Aorta (tissue), 5 donors: ENCODE results near the gene YDJC. TPM values are rescaled to one million over a fixed set of nuclear protein-coding genes. Genes with fewer than 3 reads are reported as not detected.
"Not testable (repeated sequence)": the region's sequence is repeated elsewhere in the genome, so short reads cannot be mapped to it uniquely, and the experiment has no call there.

Experiments used
- ATAC-seq: fragments of 200-7000 bp; cut with Tn5 transposase; one replicate; pipeline ENCODE4 v1.9.1; 2022; ENCODE audit warnings: moderate library complexity; ENCODE audit not compliant: low FRiP score
- DNase-seq, 2 donors: peaks; one replicate each; pipeline ENCODE4 v3.0.0-alpha.2; 2020
- H3K27ac ChIP-seq, 2 donors: one replicate each; pipeline ENCODE4 v1.5.1; 2013; ENCODE audit warnings: low read length in 2 of 2, mild to moderate bottlenecking in 2 of 2, moderate library complexity in 2 of 2, control low read depth in 1 of 2, inconsistent platforms in 1 of 2, low read depth in 1 of 2
- H3K27me3 ChIP-seq, 2 donors: one replicate each; pipeline ENCODE4 v1.6.1; 2013; ENCODE audit warnings: control low read depth in 1 of 2, low read length in 1 of 2, mild to moderate bottlenecking in 1 of 2, moderate library complexity in 1 of 2; ENCODE audit not compliant: insufficient read depth in 2 of 2, control insufficient read depth in 1 of 2
- H3K36me3 ChIP-seq, 2 donors: one replicate each; pipeline ENCODE4 v1.6.1; 2013; ENCODE audit warnings: control low read depth in 1 of 2, low read length in 1 of 2, mild to moderate bottlenecking in 1 of 2; ENCODE audit not compliant: insufficient read depth in 2 of 2, control insufficient read depth in 1 of 2
- H3K4me1 ChIP-seq, 2 donors: one replicate each; pipeline ENCODE4 v1.6.1; 2013; ENCODE audit warnings: low read length in 2 of 2, control low read depth in 1 of 2, mild to moderate bottlenecking in 1 of 2, moderate library complexity in 1 of 2; ENCODE audit not compliant: insufficient read depth in 2 of 2, control insufficient read depth in 1 of 2
- H3K4me3 ChIP-seq, 2 donors: one replicate each; pipeline ENCODE4 v1.5.1; 2013; ENCODE audit warnings: low read length in 2 of 2, control low read depth in 1 of 2, mild to moderate bottlenecking in 1 of 2
- H3K9me3 ChIP-seq: one replicate; pipeline ENCODE4 v1.6.1; 2013; ENCODE audit warnings: mild to moderate bottlenecking, low read length; ENCODE audit not compliant: control insufficient read depth
- WGBS, 2 donors: extraction: QIAGEN DNeasy Blood & Tissue Kit; methylation state at CpG; one replicate each; pipeline ENCODE4 v1.1.7; 2013; 5-methylcytosine and 5-hydroxymethylcytosine counted together
- intact Hi-C, 2 donors: fragments of 100-400 bp; cut with DNase I; formaldehyde crosslinking; loops; one replicate each; pipeline versions ENCODE4 v1.14.2 to v1.15.0; 2022
- polyA plus RNA-seq, 2 donors: library from polyadenylated mRNA; stranded (reverse); fragments of 200-250 nt; gene quantifications; one replicate each; pipeline ENCODE4 v1.2.3, GENCODE V29; 2013
- total RNA-seq, 2 donors: library from RNA; stranded (reverse); fragmentation: NEBNext Ultra II Directional; extraction: Animal tissue kit (Norgen Biotek cat#: 25700); gene quantifications; one replicate each; pipeline ENCODE4 v1.2.1, GENCODE V29; 2021
- donor health status: healthy with polysubstance abuse.
- donor health status: Bipolar disorder and iron deficiency.
- donor health status: DM: no; HTN: no; CAD: no.
- donor health status: DM: no; HTN: no; CAD: no.
- donor health status: DM: yes; HTN: yes; CAD: no.

Gene YDJC
- total and polyA plus RNA-seq, 4 donors = 9.0 to 12.0 (median 11.0) TPM

GRCh38 chr22:21657020-21657359, 27.2 kb upstream of the YDJC start:
- Histone ChIP-seq H3K36me3 (no peaks in the 10 kb centered on the region), H3K27ac (no peak overlapping the region), H3K4me1 (no peaks in the 10 kb centered on the region), H3K27me3 (no peaks in the 10 kb centered on the region), H3K9me3 (no peaks in the 10 kb centered on the region), H3K4me3 (no peak overlapping the region)
- intact Hi-C loops = no loop called here
- no peak for ATAC-seq
- DNase-seq = no peak
- 26 to 35% methylated on average over 17 of the region's 17 CpGs for WGBS, 2 donors

- no peak for DNase-seq
- Histone ChIP-seq H3K27ac (no peak overlapping the region), H3K36me3 (no peaks in the 10 kb centered on the region), H3K4me3 (peak overlapping the region; percentile 53 to 70), H3K4me1 (no peaks in the 10 kb centered on the region), H3K27me3 (no peaks in the 10 kb centered on the region), H3K9me3 (no peaks in the 10 kb centered on the region)
- no peak for ATAC-seq
- intact Hi-C loops = no loop called here
- WGBS, 2 donors = 26 to 29% methylated on average over 34 to 40 of the region's 40 CpGs
These were observed 23.0 kb upstream of the YDJC start for GRCh38 chr22:21652547-21653545.

GRCh38 chr22:21652010-21652546, 22.3 kb upstream of the YDJC start:
- no peaks in the 10 kb centered on the region for H3K36me3 ChIP-seq
- intact Hi-C loops = no loop called here
- H3K27me3 ChIP-seq = no peaks in the 10 kb centered on the region
- peak overlapping the region; percentile 53 to 70 for H3K4me3 ChIP-seq
- no peak overlapping the region for H3K27ac ChIP-seq
- H3K4me1 ChIP-seq = no peaks in the 10 kb centered on the region
- peak; percentile 93 to 96 for DNase-seq
- no peaks in the 10 kb centered on the region for H3K9me3 ChIP-seq
- WGBS, 2 donors = 0 to 1% methylated on average over 44 of the region's 44 CpGs
- peak; percentile 94 for ATAC-seq

- Histone ChIP-seq H3K27ac (no peak overlapping the region), H3K4me1 (no peaks in the 10 kb centered on the region), H3K9me3 (no peaks in the 10 kb centered on the region), H3K36me3 (no peaks in the 10 kb centered on the region), H3K27me3 (no peaks in the 10 kb centered on the region), H3K4me3 (peak overlapping the region; percentile 53 to 62)
- ATAC-seq = peak; percentile 19
- peak in 1 of 2 donors; percentile 83 for DNase-seq
- intact Hi-C loops = no loop called here
- 1% methylated on average over 29 of the region's 29 CpGs for WGBS, 2 donors
These were observed 21.7 kb upstream of the YDJC start for GRCh38 chr22:21651521-21652009.

GRCh38 chr22:21650823-21651520, 21.1 kb upstream of the YDJC start:
- 16 to 26% methylated on average over 6 of the region's 6 CpGs for WGBS, 2 donors
- Histone ChIP-seq H3K4me3 (no peak overlapping the region), H3K4me1 (no peaks in the 10 kb centered on the region), H3K9me3 (no peaks in the 10 kb centered on the region), H3K36me3 (no peaks in the 10 kb centered on the region), H3K27me3 (no peaks in the 10 kb centered on the region), H3K27ac (no peak overlapping the region)
- DNase-seq (no peak), ATAC-seq (no peak)
- intact Hi-C loops = no loop called here

- Histone ChIP-seq H3K4me1 (no peaks in the 10 kb centered on the region), H3K4me3 (no peak overlapping the region), H3K9me3 (no peaks in the 10 kb centered on the region), H3K36me3 (no peaks in the 10 kb centered on the region), H3K27ac (no peak overlapping the region), H3K27me3 (no peaks in the 10 kb centered on the region)
- DNase-seq = no peak
- no peak for ATAC-seq
- WGBS, 2 donors = 95 to 98% methylated on average over 7 of the region's 7 CpGs
- intact Hi-C loops = no loop called here
These were observed 20.5 kb upstream of the YDJC start for GRCh38 chr22:21650280-21650679.

GRCh38 chr22:21646608-21647590, 17.1 kb upstream of the YDJC start:
- Histone ChIP-seq H3K27me3 (no peaks in the 10 kb centered on the region), H3K9me3 (no peaks in the 10 kb centered on the region), H3K36me3 (no peaks in the 10 kb centered on the region), H3K4me3 (no peak overlapping the region), H3K27ac (no peak overlapping the region), H3K4me1 (no peaks in the 10 kb centered on the region)
- ATAC-seq (peak; percentile 58), DNase-seq (peak in 1 of 2 donors; percentile 80)
- WGBS, 2 donors = 42 to 45% methylated on average over 14 of the region's 14 CpGs
- intact Hi-C loops = no loop called here

- ATAC-seq, H3K4me1 ChIP-seq, H3K9me3 ChIP-seq, intact Hi-C loops, H3K27me3 ChIP-seq, H3K36me3 ChIP-seq, H3K4me3 ChIP-seq, H3K27ac ChIP-seq, DNase-seq: not testable (repeated sequence)
- 93 to 96% methylated on average over 6 of the region's 6 CpGs for WGBS, 2 donors
These were observed 15.7 kb upstream of the YDJC start for GRCh38 chr22:21645513-21645912.
